ENCODE data around the gene CPNE7. TPM values are rescaled to one million over a fixed set of nuclear protein-coding genes. Genes with fewer than 3 reads are reported as not detected.
A peak's percentile ranks its signal among the peaks of the same experiment; 100 is the strongest.

Gene CPNE7
- total RNA-seq, 1 donor from 2014 or later = 11.5 TPM

DNA sequence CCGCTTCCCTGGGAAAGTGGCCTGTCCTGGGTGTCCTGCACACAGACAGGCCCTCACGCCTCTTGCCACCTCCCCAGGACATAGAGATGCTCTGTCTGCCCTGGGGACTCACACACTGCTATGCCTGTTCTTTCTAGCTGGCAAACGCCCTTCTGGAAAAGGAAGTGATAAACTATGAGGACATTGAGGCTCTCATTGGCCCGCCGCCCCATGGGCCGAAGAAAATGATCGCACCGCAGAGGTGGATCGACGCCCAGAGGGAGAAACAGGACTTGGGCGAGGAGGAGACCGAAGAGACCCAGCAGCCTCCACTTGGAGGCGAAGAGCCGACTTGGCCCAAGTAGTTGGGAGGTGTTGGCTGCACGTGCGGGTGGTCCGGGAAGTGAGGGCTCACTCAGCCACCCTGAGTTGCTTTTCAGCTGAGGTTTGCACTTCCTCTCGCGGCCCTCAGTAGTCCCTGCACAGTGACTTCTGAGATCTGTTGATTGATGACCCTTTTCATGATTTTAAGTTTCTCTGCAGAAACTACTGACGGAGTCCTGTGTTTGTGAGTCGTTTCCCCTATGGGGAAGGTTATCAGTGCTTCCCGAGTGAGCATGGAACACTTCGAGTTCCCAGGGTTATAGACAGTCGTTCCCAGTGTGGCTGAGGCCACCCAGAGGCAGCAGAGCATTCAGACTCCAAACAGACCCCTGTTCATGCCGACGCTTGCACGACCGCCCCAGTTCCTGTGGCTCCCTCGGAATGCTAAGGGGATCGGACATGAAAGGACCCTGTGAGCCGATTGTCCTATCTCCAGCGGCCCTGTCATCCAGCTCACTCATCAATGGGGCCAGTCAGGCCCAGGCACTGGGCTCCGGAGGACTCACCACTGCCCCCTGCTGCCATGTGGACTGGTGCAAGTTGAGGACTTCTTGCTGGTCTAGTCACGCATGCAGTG, 18.5 kb upstream of the CPNE7 start:
- no peak for DNase-seq (ENCODE audit: low read depth)
- H3K36me3 ChIP-seq (ENCODE audit: control insufficient read depth, insufficient read depth, low read length) = peaks cover 5% of the 10 kb centered on the region
- TF ChIP-seq CTCF (IDR thresholded peaks at IDR 0.05; ENCODE audit: insufficient read depth, low read length, poor library complexity, severe bottlenecking) = peak; percentile 81
- no peak overlapping the region for H3K4me3 ChIP-seq (ENCODE audit: low read depth, low read length)
- H3K27me3 ChIP-seq (ENCODE audit: control insufficient read depth, insufficient read depth, low read length) = no peaks in the 10 kb centered on the region

GRCh38 chr16:89557690-89558490, 17.7 kb upstream of the CPNE7 start:
- H3K36me3 ChIP-seq (ENCODE audit: control insufficient read depth, insufficient read depth, low read length) = peaks cover 5% of the 10 kb centered on the region
- TF ChIP-seq CTCF (IDR thresholded peaks at IDR 0.05; ENCODE audit: insufficient read depth, low read length, poor library complexity, severe bottlenecking) = no peak
- no peaks in the 10 kb centered on the region for H3K27me3 ChIP-seq (ENCODE audit: control insufficient read depth, insufficient read depth, low read length)
- DNase-seq (ENCODE audit: low read depth) = no peak
- H3K4me3 ChIP-seq (ENCODE audit: low read depth, low read length) = no peak overlapping the region

DNA sequence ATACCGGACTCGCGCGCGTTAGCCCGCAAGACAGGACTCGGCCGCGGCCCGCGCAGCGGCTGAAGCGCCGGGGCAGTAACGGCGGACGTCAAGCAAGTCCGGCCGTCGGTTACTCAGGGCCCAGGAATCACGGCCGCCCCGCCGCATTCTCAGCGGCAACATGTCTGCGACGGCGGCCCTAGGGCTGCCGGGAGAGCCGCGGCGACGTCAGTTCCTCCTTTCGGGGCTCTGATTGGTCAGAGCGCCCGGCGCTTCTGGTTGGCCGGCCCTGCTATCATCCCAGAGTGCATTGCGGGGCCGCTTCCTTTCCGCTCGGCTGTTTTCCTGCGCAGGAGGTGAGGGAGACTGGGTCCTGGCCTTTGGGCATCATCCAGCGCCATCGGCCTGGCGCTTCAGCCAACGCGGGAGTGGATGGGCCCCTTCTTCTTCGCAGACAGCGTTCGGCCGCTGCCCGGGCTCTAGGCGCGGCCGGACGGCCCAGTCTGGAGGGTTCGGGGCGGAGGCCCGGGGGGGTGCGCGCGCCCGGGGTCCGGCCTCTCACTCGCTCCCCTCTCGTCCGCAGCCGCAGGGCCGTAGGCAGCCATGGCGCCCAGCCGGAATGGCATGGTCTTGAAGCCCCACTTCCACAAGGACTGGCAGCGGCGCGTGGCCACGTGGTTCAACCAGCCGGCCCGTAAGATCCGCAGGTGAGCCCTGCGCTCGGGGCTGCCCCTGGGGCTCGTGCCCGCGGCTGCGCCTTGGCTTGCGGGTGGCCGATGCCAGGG, 15.0 kb upstream of the CPNE7 start, which contains the start of gene RPL13:
Gene RPL13 (plus strand): TSS at position 305 of the 764 bp plus-strand sequence. CDS start 278 bp downstream, at position 583.
- DNase-seq (ENCODE audit: low read depth) = peak; percentile 74
- H3K27me3 ChIP-seq (ENCODE audit: control insufficient read depth, insufficient read depth, low read length) = no peaks in the 10 kb centered on the region
- H3K36me3 ChIP-seq (ENCODE audit: control insufficient read depth, insufficient read depth, low read length) = peaks cover 9% of the 10 kb centered on the region
- no peak for TF ChIP-seq CTCF (IDR thresholded peaks at IDR 0.05; ENCODE audit: insufficient read depth, low read length, poor library complexity, severe bottlenecking)
- H3K4me3 ChIP-seq (ENCODE audit: low read depth, low read length) = peak within 1 kb of the TSS; percentile 63

DNA sequence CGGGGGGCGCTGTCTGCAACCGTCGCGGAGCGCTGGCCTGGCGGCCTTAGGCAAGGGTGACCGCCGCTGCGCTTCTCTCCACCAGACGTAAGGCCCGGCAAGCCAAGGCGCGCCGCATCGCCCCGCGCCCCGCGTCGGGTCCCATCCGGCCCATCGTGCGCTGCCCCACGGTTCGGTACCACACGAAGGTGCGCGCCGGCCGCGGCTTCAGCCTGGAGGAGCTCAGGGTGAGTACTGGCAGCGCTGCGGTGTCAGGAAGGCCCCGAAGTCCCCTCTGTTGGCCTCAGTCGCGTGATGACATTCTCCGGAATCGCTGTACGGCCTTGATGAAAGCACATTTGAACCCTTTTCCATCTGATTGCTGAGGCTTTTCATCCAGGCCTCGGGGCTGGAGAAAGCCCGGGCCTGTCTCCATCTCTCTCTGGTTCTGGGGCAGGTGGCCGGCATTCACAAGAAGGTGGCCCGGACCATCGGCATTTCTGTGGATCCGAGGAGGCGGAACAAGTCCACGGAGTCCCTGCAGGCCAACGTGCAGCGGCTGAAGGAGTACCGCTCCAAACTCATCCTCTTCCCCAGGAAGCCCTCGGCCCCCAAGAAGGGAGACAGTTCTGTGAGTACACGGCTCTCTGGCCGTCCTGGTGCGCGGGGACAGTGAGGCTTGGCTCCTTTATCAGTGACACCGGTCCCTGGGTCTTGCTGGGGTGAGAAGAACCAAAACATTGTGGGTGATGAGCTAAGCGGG, 14.2 kb upstream of the CPNE7 start:
- TF ChIP-seq CTCF (IDR thresholded peaks at IDR 0.05; ENCODE audit: insufficient read depth, low read length, poor library complexity, severe bottlenecking) = no peak
- Histone ChIP-seq H3K27me3 (ENCODE audit: control insufficient read depth, insufficient read depth, low read length) (no peaks in the 10 kb centered on the region), H3K4me3 (ENCODE audit: low read depth, low read length) (peak overlapping the region; percentile 63), H3K36me3 (ENCODE audit: control insufficient read depth, insufficient read depth, low read length) (peaks cover 8% of the 10 kb centered on the region)
- no peak for DNase-seq (ENCODE audit: low read depth)
